Caco-2 (cell line): Measurements from ENCODE around the gene CDC42EP2. TPM values are rescaled to one million over a fixed set of nuclear protein-coding genes. Genes with fewer than 3 reads are reported as not detected.

ENCODE experiments used
- Bru-seq: library from RNA; stranded (reverse); fragments of 400-500 nt; gene quantifications from one replicate; lab custom pipeline; 2021; lab: Mats Ljungman, UMichigan
- BruChase-seq, 2 experiments: library from RNA; stranded (reverse); fragments of 400-500 nt; gene quantifications; one replicate each; lab custom pipeline; 2021; lab: Mats Ljungman, UMichigan
- BruUV-seq: library from RNA; stranded (reverse); fragments of 400-500 nt; replicated peaks from 2 replicates; lab custom pipeline; 2021; lab: Mats Ljungman, UMichigan
- CTCF ChIA-PET: fragments of 300-600 bp; sonication (Branson Sonifier 250); formaldehyde crosslinking; loops from one replicate; lab custom pipeline; 2022; ENCODE audit warnings: antibody characterized with exemption; lab: Charles Lee
- POLR2A ChIA-PET: fragments of 300-600 bp; sonication (Branson Sonifier 250); formaldehyde crosslinking; loops from one replicate; lab custom pipeline; 2022; ENCODE audit warnings: antibody characterized with exemption; lab: Charles Lee
- DNase-seq, 2 experiments: peaks; one replicate each; pipeline versions ENCODE4 v3.0.0 to v3.0.0-alpha.2; 2020 to 2022
- H3K27me3 ChIP-seq: replicated peaks from 2 replicates; pipeline ENCODE4 v1.6.0; 2011; ENCODE audit warnings: low read length; ENCODE audit not compliant: control insufficient read depth, insufficient read depth
- H3K36me3 ChIP-seq: 2 replicates; pipeline ENCODE4 v1.5.1; 2011; ENCODE audit warnings: low read length; ENCODE audit not compliant: control insufficient read depth, insufficient read depth
- H3K4me1 ChIP-seq: fragments of 250-450 bp; sonication (Bioruptor Pico); 2 replicates; pipeline ENCODE4 v1.5.1; 2020; ENCODE audit warnings: mild to moderate bottlenecking
- H3K4me3 ChIP-seq: 2 replicates; pipeline ENCODE4 v1.5.1; 2011; ENCODE audit warnings: low read depth, mild to moderate bottlenecking, control low read depth, low read length
- H3K9me3 ChIP-seq: fragments of 250-450 bp; sonication (Bioruptor Pico); 2 replicates; pipeline ENCODE4 v1.5.1; 2020; ENCODE audit warnings: mild to moderate bottlenecking, moderate library complexity
- H3K27ac Mint-ChIP-seq: one replicate; pipeline ENCODE4 v1.8.0; 2022; ENCODE audit warnings: mixed read lengths; ENCODE audit not compliant: unreplicated experiment
- H3K27me3 Mint-ChIP-seq: one replicate; pipeline ENCODE4 v1.8.0; 2022; ENCODE audit warnings: mixed read lengths; ENCODE audit not compliant: insufficient read depth, unreplicated experiment
- H3K36me3 Mint-ChIP-seq: one replicate; pipeline ENCODE4 v1.8.0; 2022; ENCODE audit warnings: mild to moderate bottlenecking, mixed read lengths; ENCODE audit not compliant: insufficient read depth, unreplicated experiment
- H3K4me1 Mint-ChIP-seq: one replicate; pipeline ENCODE4 v1.8.0; 2022; ENCODE audit warnings: low read depth, mixed read lengths; ENCODE audit not compliant: unreplicated experiment
- H3K4me3 Mint-ChIP-seq: one replicate; pipeline ENCODE4 v1.8.0; 2022; ENCODE audit warnings: mild to moderate bottlenecking, moderate library complexity, mixed read lengths; ENCODE audit not compliant: unreplicated experiment
- H3K9me3 Mint-ChIP-seq: one replicate; pipeline ENCODE4 v1.8.0; 2022; ENCODE audit warnings: mixed read lengths; ENCODE audit not compliant: unreplicated experiment
- intact Hi-C: fragments of 100-400 bp; cut with micrococcal nuclease; formaldehyde crosslinking; loops from one replicate; pipeline ENCODE4 v1.10.0; 2022; ENCODE audit not compliant: unreplicated experiment
- long read RNA-seq: library from polyadenylated mRNA; stranded (forward); transcript quantifications from one replicate; pipeline ENCODE4 v2.0.0, GENCODE V29; 2022
- total RNA-seq: library from RNA; stranded (reverse); gene quantifications from 2 replicates; pipeline ENCODE4 v1.2.3, GENCODE V29; 2022
- TF ChIP-seq, protein P1 (sequence below), 2 experiments: fragments of 200-600 bp in 1 of 2; IDR thresholded peaks; 1 replicate in 1 of 2; 2 replicates in 1 of 2; pipeline versions ENCODE4 v1.5.1 to v1.8.0; 2011 to 2022; ENCODE audit warnings: antibody characterized with exemption in 1 of 2, control low read depth in 1 of 2, inconsistent platforms in 1 of 2, low read depth in 1 of 2, low read length in 1 of 2, mild to moderate bottlenecking in 1 of 2, moderate library complexity in 1 of 2; ENCODE audit not compliant: insufficient read depth in 1 of 2, severe bottlenecking in 1 of 2, unreplicated experiment in 1 of 2

CDC42EP2 gene
- 38.0 and 40.7 TPM in 2 replicates for total RNA-seq
- percentile 73 among the genes with signal in this experiment for Bru-seq, nascent RNA
- BruChase-seq, experiment 1, labeled RNA remaining after a 2-hour chase, result percentile 83 among the genes with signal in this experiment
- BruChase-seq, experiment 2, labeled RNA remaining after a 6-hour chase, result percentile 71 among the genes with signal in this experiment
- long read RNA-seq, transcript CDC42EP2-201 (2 exons, 2,023 nt), result major isoform, 61 of 72 reads
- long read RNA-seq, partial matches to known transcripts, result 8 of 72 reads
- long read RNA-seq, other reads (novel, unspliced or antisense), result 3 of 72 reads

GRCh38 chr11:65314501-65315203 is at the start of gene CDC42EP2:
Gene CDC42EP2 (plus strand): TSS chr11:65314866. CDS start chr11:65320899, 6,033 bp downstream.
- Histone ChIP-seq H3K27me3 (no peaks in the 10 kb centered on the region), H3K9me3 (no peaks in the 10 kb centered on the region), H3K36me3 (peaks cover 2% of the 10 kb centered on the region), H3K4me3 (peak within 1 kb of the TSS; percentile 99), H3K4me1 (peaks cover 33% of the 10 kb centered on the region)
- TF ChIP-seq, protein P1, sequence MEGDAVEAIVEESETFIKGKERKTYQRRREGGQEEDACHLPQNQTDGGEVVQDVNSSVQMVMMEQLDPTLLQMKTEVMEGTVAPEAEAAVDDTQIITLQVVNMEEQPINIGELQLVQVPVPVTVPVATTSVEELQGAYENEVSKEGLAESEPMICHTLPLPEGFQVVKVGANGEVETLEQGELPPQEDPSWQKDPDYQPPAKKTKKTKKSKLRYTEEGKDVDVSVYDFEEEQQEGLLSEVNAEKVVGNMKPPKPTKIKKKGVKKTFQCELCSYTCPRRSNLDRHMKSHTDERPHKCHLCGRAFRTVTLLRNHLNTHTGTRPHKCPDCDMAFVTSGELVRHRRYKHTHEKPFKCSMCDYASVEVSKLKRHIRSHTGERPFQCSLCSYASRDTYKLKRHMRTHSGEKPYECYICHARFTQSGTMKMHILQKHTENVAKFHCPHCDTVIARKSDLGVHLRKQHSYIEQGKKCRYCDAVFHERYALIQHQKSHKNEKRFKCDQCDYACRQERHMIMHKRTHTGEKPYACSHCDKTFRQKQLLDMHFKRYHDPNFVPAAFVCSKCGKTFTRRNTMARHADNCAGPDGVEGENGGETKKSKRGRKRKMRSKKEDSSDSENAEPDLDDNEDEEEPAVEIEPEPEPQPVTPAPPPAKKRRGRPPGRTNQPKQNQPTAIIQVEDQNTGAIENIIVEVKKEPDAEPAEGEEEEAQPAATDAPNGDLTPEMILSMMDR (IDR thresholded peaks at IDR 0.05; ENCODE audit: insufficient read depth in 1 of 2, low read depth in 1 of 2, low read length in 1 of 2, severe bottlenecking in 1 of 2, unreplicated experiment in 1 of 2), result peak in 1 of 2 experiments; percentile 10
- Mint-ChIP-seq H3K4me1 (peaks cover 28% of the 10 kb centered on the region), H3K4me3 (peak within 1 kb of the TSS; percentile 81), H3K27ac (peak within 1 kb of the TSS; percentile 80), H3K9me3 (no peaks in the 10 kb centered on the region), H3K36me3 (peaks cover 43% of the 10 kb centered on the region), H3K27me3 (no peaks in the 10 kb centered on the region)
- no TSS peak for BruUV-seq
- DNase-seq, result peak; percentile 87 to 94
- intact Hi-C loops, result loop anchor here (1.0 kb wide), 4 partner anchors 8 to 39 kb away; no protein-coding TSS in a partner anchor
- CTCF ChIA-PET, result interaction anchor here (0.6 to 6.5 kb wide), 23 partner anchors 9 to 179 kb away, joined by 3 to 337 read pairs (median 4); partner anchors contain the start of genes DPF2 and POLA2
- POLR2A ChIA-PET, result interaction anchor here (0.5 to 3.1 kb wide), 10 partner anchors 9 to 100 kb away, joined by 3 to 81 read pairs (median 6); partner anchors contain the start of gene POLA2

DNA sequence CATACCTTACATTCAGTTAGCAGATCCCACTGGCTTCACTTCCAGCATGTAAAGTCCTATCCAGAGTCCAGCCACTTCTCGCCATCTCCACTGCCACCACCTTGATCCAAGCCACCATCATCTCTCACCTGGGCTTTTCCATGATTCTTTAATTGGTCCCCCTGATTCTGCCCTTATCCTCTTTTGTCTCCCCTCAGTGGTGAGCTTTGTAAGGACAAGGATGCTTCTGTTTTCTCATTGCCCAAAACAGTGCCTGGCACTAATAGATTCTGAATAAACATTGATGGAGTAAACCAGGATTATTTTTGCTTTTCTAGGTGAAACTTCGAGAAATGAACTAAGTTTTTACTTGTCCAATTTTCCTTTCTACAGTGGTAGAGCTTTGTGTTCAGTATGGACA is 48.5 kb upstream of the CDC42EP2 start:
- no peak overlapping the region for H3K27ac Mint-ChIP-seq
- POLR2A ChIA-PET, result interaction anchor here (1.6 kb wide), 1 partner anchor 9 kb away, joined by 16 read pairs; no protein-coding TSS in a partner anchor
- Histone ChIP-seq H3K4me1 (no peaks in the 10 kb centered on the region), H3K4me3 (no peak overlapping the region), H3K27me3 (no peaks in the 10 kb centered on the region), H3K36me3 (no peaks in the 10 kb centered on the region), H3K9me3 (no peaks in the 10 kb centered on the region)
- intact Hi-C loops, result no loop called here
- no peak overlapping the region for H3K4me3 Mint-ChIP-seq
- CTCF ChIA-PET, result interaction anchor here (0.5 to 2.8 kb wide), 10 partner anchors 9 to 241 kb away, joined by 3 to 44 read pairs (median 7); partner anchors contain the start of genes CDC42EP2 and DPF2
- no TSS peak for BruUV-seq
- TF ChIP-seq, protein P1 (IDR thresholded peaks at IDR 0.05; ENCODE audit: insufficient read depth in 1 of 2, low read depth in 1 of 2, low read length in 1 of 2, severe bottlenecking in 1 of 2, unreplicated experiment in 1 of 2), result peak; percentile 72 to 76
- DNase-seq, result peak; percentile 48 to 66
- H3K27me3 Mint-ChIP-seq, result no peaks in the 10 kb centered on the region
- H3K4me1 Mint-ChIP-seq, result peaks cover 18% of the 10 kb centered on the region
- peaks cover 50% of the 10 kb centered on the region for H3K36me3 Mint-ChIP-seq
- no peaks in the 10 kb centered on the region for H3K9me3 Mint-ChIP-seq
